Measurements from ENCODE around the gene LRRC70. TPM values are rescaled to one million over a fixed set of nuclear protein-coding genes. Genes with fewer than 3 reads are reported as not detected.

Gene LRRC70
- total RNA-seq, 1 donor from 2014 or later, result 0.79 TPM

GRCh38 chr5:62536232-62536631 lies 42.4 kb upstream of the LRRC70 start:
- Histone ChIP-seq H3K9me3 (ENCODE audit: low read depth) (no peaks in the 10 kb centered on the region), H3K4me1 (no peaks in the 10 kb centered on the region), H4K20me1 (ENCODE audit: low read depth) (no peaks in the 10 kb centered on the region), H3K4me2 (no peak overlapping the region), H3K27me3 (no peaks in the 10 kb centered on the region), H2AFZ (replicated peaks) (no peak overlapping the region), H3K4me3 (no peak overlapping the region), H3K9ac (no peak overlapping the region), H3K36me3 (no peaks in the 10 kb centered on the region), H3K79me2 (ENCODE audit: low read depth) (no peaks in the 10 kb centered on the region), H3K27ac (no peak overlapping the region), H3F3A (ENCODE audit: low read depth) (no peaks in the 10 kb centered on the region)
- H3K27me3 Mint-ChIP-seq (ENCODE audit: insufficient read depth, low read depth), result peaks cover 2% of the 10 kb centered on the region
- H3K27ac Mint-ChIP-seq, result no peak overlapping the region
- TF ChIP-seq EZH2 (IDR thresholded peaks at IDR 0.05) (no peak), CTCF (IDR thresholded peaks at IDR 0.05) (no peak), EZH2phosphoT487 (IDR thresholded peaks at IDR 0.05) (no peak)
- H3K4me1 Mint-ChIP-seq, result no peaks in the 10 kb centered on the region
- no peak overlapping the region for H3K4me3 Mint-ChIP-seq
- no peak for DNase-seq (ENCODE audit: low spot score)
- H3K36me3 Mint-ChIP-seq, result peaks cover 16% of the 10 kb centered on the region
- H3K9me3 Mint-ChIP-seq, result no peaks in the 10 kb centered on the region

GRCh38 chr5:62536783-62537182 lies 41.8 kb upstream of the LRRC70 start:
- no peak overlapping the region for H3K9ac ChIP-seq
- Mint-ChIP-seq H3K9me3 (no peaks in the 10 kb centered on the region), H3K4me3 (no peak overlapping the region), H3K4me1 (no peaks in the 10 kb centered on the region), H3K27ac (no peak overlapping the region), H3K27me3 (ENCODE audit: insufficient read depth, low read depth) (peaks cover 2% of the 10 kb centered on the region), H3K36me3 (peaks cover 14% of the 10 kb centered on the region)
- no peaks in the 10 kb centered on the region for H3K36me3 ChIP-seq
- no peaks in the 10 kb centered on the region for H3F3A ChIP-seq (ENCODE audit: low read depth)
- no peak overlapping the region for H3K4me3 ChIP-seq
- TF ChIP-seq EZH2phosphoT487 (IDR thresholded peaks at IDR 0.05), result no peak
- no peak for TF ChIP-seq CTCF (IDR thresholded peaks at IDR 0.05)
- no peak for TF ChIP-seq EZH2 (IDR thresholded peaks at IDR 0.05)
- H3K4me2 ChIP-seq, result no peak overlapping the region
- no peak overlapping the region for H3K27ac ChIP-seq
- H3K27me3 ChIP-seq, result no peaks in the 10 kb centered on the region
- no peaks in the 10 kb centered on the region for H3K79me2 ChIP-seq (ENCODE audit: low read depth)
- no peaks in the 10 kb centered on the region for H3K4me1 ChIP-seq
- H3K9me3 ChIP-seq (ENCODE audit: low read depth), result no peaks in the 10 kb centered on the region
- no peak overlapping the region for H2AFZ ChIP-seq (replicated peaks)
- H4K20me1 ChIP-seq (ENCODE audit: low read depth), result no peaks in the 10 kb centered on the region
- no peak for DNase-seq (ENCODE audit: low spot score)

GRCh38 chr5:62538017-62538942 lies 40.3 kb upstream of the LRRC70 start:
- H3F3A ChIP-seq (ENCODE audit: low read depth), result no peaks in the 10 kb centered on the region
- peaks cover 13% of the 10 kb centered on the region for H3K36me3 Mint-ChIP-seq
- TF ChIP-seq EZH2phosphoT487 (IDR thresholded peaks at IDR 0.05) (no peak), EZH2 (IDR thresholded peaks at IDR 0.05) (no peak), CTCF (IDR thresholded peaks at IDR 0.05) (no peak)
- H2AFZ ChIP-seq (replicated peaks), result no peak overlapping the region
- no peaks in the 10 kb centered on the region for H3K4me1 Mint-ChIP-seq
- H3K4me2 ChIP-seq, result no peak overlapping the region
- H3K27ac Mint-ChIP-seq, result no peak overlapping the region
- no peaks in the 10 kb centered on the region for H4K20me1 ChIP-seq (ENCODE audit: low read depth)
- no peaks in the 10 kb centered on the region for H3K4me1 ChIP-seq
- no peaks in the 10 kb centered on the region for H3K36me3 ChIP-seq
- H3K27me3 Mint-ChIP-seq (ENCODE audit: insufficient read depth, low read depth), result peaks cover 2% of the 10 kb centered on the region
- H3K4me3 Mint-ChIP-seq, result no peak overlapping the region
- no peaks in the 10 kb centered on the region for H3K27me3 ChIP-seq
- no peak for DNase-seq (ENCODE audit: low spot score)
- no peaks in the 10 kb centered on the region for H3K9me3 ChIP-seq (ENCODE audit: low read depth)
- no peak overlapping the region for H3K4me3 ChIP-seq
- no peak overlapping the region for H3K27ac ChIP-seq
- H3K9ac ChIP-seq, result no peak overlapping the region
- H3K79me2 ChIP-seq (ENCODE audit: low read depth), result no peaks in the 10 kb centered on the region
- no peaks in the 10 kb centered on the region for H3K9me3 Mint-ChIP-seq

Data from neural progenitor cell (in vitro differentiated cells).